Trophoblast cell (in vitro differentiated cells and primary cell): ENCODE measurements around the gene SDHB.

Experiments
- DNase-seq, 2 donors: peaks; one replicate each; pipeline ENCODE4 v3.0.0-alpha.2; 2016
- H2AFZ ChIP-seq: 2 replicates; pipeline ENCODE4 v1.6.1; 2013; ENCODE audit warnings: low read length, moderate library complexity, mild to moderate bottlenecking; ENCODE audit not compliant: insufficient read depth, poor library complexity
- H2AK5ac ChIP-seq: 2 replicates; pipeline ENCODE4 v1.6.1; 2013; ENCODE audit warnings: mild to moderate bottlenecking, low read length
- H2BK120ac ChIP-seq: 2 replicates; pipeline ENCODE4 v1.6.1; 2013; ENCODE audit warnings: low read length, mild to moderate bottlenecking, moderate library complexity; ENCODE audit not compliant: insufficient read depth, poor library complexity
- H2BK12ac ChIP-seq: 2 replicates; pipeline ENCODE4 v1.6.1; 2013; ENCODE audit warnings: mild to moderate bottlenecking, low read length, moderate library complexity
- H2BK5ac ChIP-seq: 2 replicates; pipeline ENCODE4 v1.6.1; 2013; ENCODE audit warnings: low read length, low read depth, moderate library complexity, mild to moderate bottlenecking; ENCODE audit not compliant: poor library complexity
- H3K14ac ChIP-seq: 2 replicates; pipeline ENCODE4 v1.6.1; 2013; ENCODE audit warnings: mild to moderate bottlenecking, low read length
- H3K18ac ChIP-seq: 2 replicates; pipeline ENCODE4 v1.6.1; 2013; ENCODE audit warnings: mild to moderate bottlenecking, low read length
- H3K23ac ChIP-seq: 2 replicates; pipeline ENCODE4 v1.6.1; 2013; ENCODE audit warnings: low read length
- H3K27ac ChIP-seq: 2 replicates; pipeline ENCODE4 v1.5.1; 2013; ENCODE audit warnings: low read depth, mild to moderate bottlenecking, inconsistent platforms, low read length, moderate library complexity
- H3K27me3 ChIP-seq: 2 replicates; pipeline ENCODE4 v1.6.1; 2013; ENCODE audit warnings: inconsistent platforms, mild to moderate bottlenecking, low read length, moderate library complexity; ENCODE audit not compliant: insufficient read depth
- H3K36me3 ChIP-seq, 2 experiments: 1 replicate in 1 of 2; 2 replicates in 1 of 2; pipeline ENCODE4 v1.6.1; 2013; ENCODE audit warnings: low read length in 2 of 2, mild to moderate bottlenecking in 2 of 2, moderate library complexity in 1 of 2; ENCODE audit not compliant: insufficient read depth in 2 of 2, control insufficient read depth in 1 of 2
- H3K4ac ChIP-seq: 2 replicates; pipeline ENCODE4 v1.6.1; 2013; ENCODE audit warnings: low read depth, mild to moderate bottlenecking, low read length, moderate library complexity
- H3K4me1 ChIP-seq, 2 experiments: 1 replicate in 1 of 2; 2 replicates in 1 of 2; pipeline ENCODE4 v1.6.1; 2013; ENCODE audit warnings: low read length in 2 of 2, mild to moderate bottlenecking in 2 of 2, moderate library complexity in 1 of 2; ENCODE audit not compliant: insufficient read depth in 2 of 2, control insufficient read depth in 1 of 2
- H3K4me2 ChIP-seq: 2 replicates; pipeline ENCODE4 v1.6.1; 2013; ENCODE audit warnings: inconsistent platforms, mild to moderate bottlenecking, low read length, moderate library complexity
- H3K4me3 ChIP-seq: 2 replicates; pipeline ENCODE4 v1.5.1; 2013; ENCODE audit warnings: mild to moderate bottlenecking, low read depth, low read length, inconsistent platforms
- H3K79me1 ChIP-seq: one replicate; pipeline ENCODE4 v1.6.1; 2013; ENCODE audit warnings: low read length
- H3K79me2 ChIP-seq: 2 replicates; pipeline ENCODE4 v1.6.1; 2013; ENCODE audit warnings: low read length, mild to moderate bottlenecking; ENCODE audit not compliant: control insufficient read depth, insufficient read depth, poor library complexity
- H3K9ac ChIP-seq: 2 replicates; pipeline ENCODE4 v1.6.1; 2013; ENCODE audit warnings: mild to moderate bottlenecking, low read length
- H3K9me3 ChIP-seq: 2 replicates; pipeline ENCODE4 v1.6.1; 2013; ENCODE audit warnings: low read depth, mild to moderate bottlenecking, control low read depth, inconsistent platforms, low read length; ENCODE audit not compliant: insufficient read depth
- H4K12ac ChIP-seq: 2 replicates; pipeline ENCODE4 v1.6.1; 2013; ENCODE audit warnings: low read depth, mild to moderate bottlenecking, low read length, moderate library complexity
- H4K8ac ChIP-seq: 2 replicates; pipeline ENCODE4 v1.6.1; 2013; ENCODE audit warnings: low read depth, mild to moderate bottlenecking, low read length, moderate library complexity
- H4K91ac ChIP-seq: one replicate; pipeline ENCODE4 v1.6.1; 2013; ENCODE audit warnings: low read depth, mild to moderate bottlenecking, low read length, moderate library complexity
- WGBS: extraction: QIAGEN DNeasy Blood & Tissue Kit; methylation state at CpG from one replicate; pipeline ENCODE4 v1.1.7; 2013; ENCODE audit warnings: missing lambda C conversion rate; ENCODE audit not compliant: insufficient read length, insufficient coverage; ENCODE audit errors: extremely low coverage; 5-methylcytosine and 5-hydroxymethylcytosine counted together

Gene SDHB

GRCh38 chr1:17089506-17089905, 35.7 kb upstream of the SDHB start:
- no peak overlapping the region for H3K4me2 ChIP-seq

GRCh38 chr1:17086751-17087150, 32.9 kb upstream of the SDHB start:
- Histone ChIP-seq H4K91ac (no peak overlapping the region), H2BK120ac (no peak overlapping the region), H3K23ac (no peak overlapping the region), H3K79me2 (no peaks in the 10 kb centered on the region), H2BK12ac (no peak overlapping the region), H3K27me3 (no peaks in the 10 kb centered on the region), H3K4me2 (no peak overlapping the region), H4K12ac (no peak overlapping the region), H3K4me1 (peaks cover 15% of the 10 kb centered on the region in 2 experiments), H2BK5ac (no peak overlapping the region), H3K36me3 (no peaks in the 10 kb centered on the region), H4K8ac (no peak overlapping the region), H3K18ac (no peak overlapping the region), H2AK5ac (no peak overlapping the region), H3K9me3 (peaks cover 3% of the 10 kb centered on the region), H2AFZ (no peak overlapping the region), H3K27ac (no peak overlapping the region), H3K4me3 (no peak overlapping the region), H3K9ac (no peak overlapping the region), H3K79me1 (peaks cover 6% of the 10 kb centered on the region), H3K14ac (no peak overlapping the region), H3K4ac (no peak overlapping the region)
- no peak for DNase-seq
- no CpG with 5 or more reads among the region's 6 CpGs for WGBS

More at GRCh38 chr1:17089506-17089905, 35.7 kb upstream of the SDHB start:
- Histone ChIP-seq H3K14ac (no peak overlapping the region), H3K9me3 (peaks cover 1% of the 10 kb centered on the region), H3K79me2 (no peaks in the 10 kb centered on the region), H3K9ac (no peak overlapping the region), H3K4me3 (no peak overlapping the region), H4K12ac (no peak overlapping the region), H2AK5ac (peak overlapping the region; percentile 53), H3K27ac (no peak overlapping the region), H3K36me3 (no peaks in the 10 kb centered on the region), H2BK120ac (no peak overlapping the region), H3K4ac (no peak overlapping the region), H3K4me1 (peaks cover 15% of the 10 kb centered on the region in 2 experiments), H2BK12ac (peak overlapping the region; percentile 23), H3K27me3 (no peaks in the 10 kb centered on the region), H4K91ac (peak overlapping the region; percentile 53), H4K8ac (no peak overlapping the region), H3K18ac (no peak overlapping the region), H3K23ac (no peak overlapping the region), H2AFZ (no peak overlapping the region), H3K79me1 (peaks cover 6% of the 10 kb centered on the region), H2BK5ac (no peak overlapping the region)
- no peak for DNase-seq
- WGBS, result no CpG with 5 or more reads among the region's 14 CpGs

- no peak overlapping the region for H3K14ac ChIP-seq
- H2AK5ac ChIP-seq, result no peak overlapping the region
- H2BK120ac ChIP-seq, result no peak overlapping the region
- no peaks in the 10 kb centered on the region for H3K4me1 ChIP-seq
- no peak overlapping the region for H2BK12ac ChIP-seq
- H3K27ac ChIP-seq, result no peak overlapping the region
- H3K79me2 ChIP-seq, result no peaks in the 10 kb centered on the region
- no peak overlapping the region for H3K4ac ChIP-seq
- H2AFZ ChIP-seq, result no peak overlapping the region
- no peak overlapping the region for H4K8ac ChIP-seq
- H3K4me2 ChIP-seq, result no peak overlapping the region
- WGBS, result no CpG with 5 or more reads among the region's 10 CpGs
- H4K12ac ChIP-seq, result no peak overlapping the region
- no peaks in the 10 kb centered on the region for H3K79me1 ChIP-seq
- H3K27me3 ChIP-seq, result no peaks in the 10 kb centered on the region
- no peak overlapping the region for H3K18ac ChIP-seq
- no peak overlapping the region for H2BK5ac ChIP-seq
- DNase-seq, result no peak
- H3K23ac ChIP-seq, result no peak overlapping the region
- no peak overlapping the region for H3K9ac ChIP-seq
- H3K4me3 ChIP-seq, result no peak overlapping the region
- peaks cover 3% of the 10 kb centered on the region for H3K9me3 ChIP-seq
- no peak overlapping the region for H4K91ac ChIP-seq
- H3K36me3 ChIP-seq, result no peaks in the 10 kb centered on the region
Measured at GRCh38 chr1:17084787-17085186, 31.0 kb upstream of the SDHB start.

- no peak overlapping the region for H2BK5ac ChIP-seq
- no peak overlapping the region for H3K9ac ChIP-seq
- H3K4me1 ChIP-seq, result no peaks in the 10 kb centered on the region
- H4K8ac ChIP-seq, result no peak overlapping the region
- no peak for DNase-seq
- H3K14ac ChIP-seq, result no peak overlapping the region
- no peak overlapping the region for H4K91ac ChIP-seq
- H3K79me2 ChIP-seq, result no peaks in the 10 kb centered on the region
- peaks cover 3% of the 10 kb centered on the region for H3K9me3 ChIP-seq
- H2BK12ac ChIP-seq, result no peak overlapping the region
- no peak overlapping the region for H2BK120ac ChIP-seq
- no peaks in the 10 kb centered on the region for H3K27me3 ChIP-seq
- H3K36me3 ChIP-seq, result no peaks in the 10 kb centered on the region
- H3K18ac ChIP-seq, result no peak overlapping the region
- H3K4me2 ChIP-seq, result no peak overlapping the region
- no peak overlapping the region for H4K12ac ChIP-seq
- no peak overlapping the region for H2AFZ ChIP-seq
- H3K4me3 ChIP-seq, result no peak overlapping the region
- H2AK5ac ChIP-seq, result no peak overlapping the region
- WGBS, result no CpG with 5 or more reads among the region's 3 CpGs
- H3K27ac ChIP-seq, result no peak overlapping the region
- no peaks in the 10 kb centered on the region for H3K79me1 ChIP-seq
- H3K4ac ChIP-seq, result no peak overlapping the region
- H3K23ac ChIP-seq, result no peak overlapping the region
Measured at GRCh38 chr1:17082761-17083160, 28.9 kb upstream of the SDHB start.
